Upper lobe of left lung (tissue), 6 donors: Measurements from ENCODE around the gene MAN2A2. TPM values are rescaled to one million over a fixed set of nuclear protein-coding genes. Genes with fewer than 3 reads are reported as not detected.
"Not testable (repeated sequence)": the region's sequence is repeated elsewhere in the genome, so short reads cannot be mapped to it uniquely, and the experiment has no call there.

ENCODE experiments used
- ATAC-seq, 2 donors: fragments of 200-7000 bp; cut with Tn5 transposase; one replicate each; pipeline ENCODE4 v1.9.1; 2022; ENCODE audit warnings: mild to moderate bottlenecking in 2 of 2, moderate library complexity in 2 of 2; ENCODE audit not compliant: low FRiP score in 2 of 2
- DNase-seq, 2 donors: peaks; one replicate each; pipeline ENCODE4 v3.0.0-alpha.2; 2019 to 2020
- H3K27ac ChIP-seq, 4 donors: fragments of 200-600 bp; sonication (generic); one replicate each; pipeline ENCODE4 v1.5.1; 2016 to 2019
- H3K27me3 ChIP-seq, 4 donors: fragments of 200-600 bp; sonication (generic); one replicate each; pipeline ENCODE4 v1.5.1; 2017 to 2019
- H3K36me3 ChIP-seq, 4 donors: fragments of 200-600 bp; sonication (generic); one replicate each; pipeline ENCODE4 v1.5.1; 2016 to 2019
- H3K4me1 ChIP-seq, 4 donors: fragments of 200-600 bp; sonication (generic); one replicate each; pipeline ENCODE4 v1.5.1; 2018 to 2019
- H3K4me3 ChIP-seq, 4 donors: fragments of 200-600 bp; sonication (generic); one replicate each; pipeline ENCODE4 v1.5.1; 2017 to 2019; ENCODE audit warnings: mild to moderate bottlenecking in 2 of 4, moderate library complexity in 1 of 4
- H3K9me3 ChIP-seq, 4 donors: fragments of 200-600 bp; sonication (generic); one replicate each; pipeline ENCODE4 v1.5.1; 2018 to 2019
- CTCF ChIP-seq, 6 experiments: fragments of 450-650 bp in 4 of 6; fragments of 200-600 bp in 2 of 6; sonication (generic) in 2 of 6; IDR thresholded peaks; one replicate each; pipeline ENCODE4 v1.5.1; 2016 to 2019; ENCODE audit warnings: antibody characterized with exemption in 6 of 6
- EP300 ChIP-seq, 4 donors: sonication (generic); formaldehyde crosslinking; IDR thresholded peaks; one replicate each; pipeline ENCODE4 v1.5.1; 2017; ENCODE audit warnings: antibody characterized with exemption in 4 of 4, control low read depth in 2 of 4
- POLR2A ChIP-seq, 4 donors: fragments of 450-650 bp; IDR thresholded peaks; one replicate each; pipeline ENCODE4 v1.5.1; 2016 to 2017; ENCODE audit warnings: antibody characterized with exemption in 4 of 4, mild to moderate bottlenecking in 2 of 4
- POLR2AphosphoS5 ChIP-seq, 2 donors: sonication (generic); formaldehyde crosslinking; IDR thresholded peaks; one replicate each; pipeline ENCODE4 v1.5.1; 2017; ENCODE audit warnings: antibody characterized with exemption in 2 of 2
- WGBS, 2 donors: methylation state at CpG; one replicate each; pipeline ENCODE4 v1.1.5; 2017 to 2018; 5-methylcytosine and 5-hydroxymethylcytosine counted together
- total RNA-seq, 6 donors: library from RNA; depleted of rRNA in 4 of 6; stranded (reverse); fragments of >200 nt in 4 of 6; gene quantifications; one replicate each; pipeline versions ENCODE4 v1.1.0 to v1.2.1, GENCODE V29; 2016 to 2021
- donor health status: DM: no; HTN: no; CAD: no; lungs with moderate emphysema.
- donor health status: DM: no; HTN: yes; CAD: no; lungs with severe emphysema.

The MAN2A2 gene
- total RNA-seq, 6 donors from 2014 or later: 36.8 to 219 (median 90.1) TPM

GRCh38 chr15:90873998-90874605 lies 29.0 kb upstream of the MAN2A2 start:
- Histone ChIP-seq H3K27ac (peak overlapping the region; percentile 97 to 99 (median 98)), H3K4me1 (peaks cover 37 to 50% (median 43%) of the 10 kb centered on the region in 4 donors), H3K9me3 (no peaks in the 10 kb centered on the region), H3K27me3 (no peaks in the 10 kb centered on the region), H3K36me3 (peaks cover 23 to 38% (median 36%) of the 10 kb centered on the region in 4 donors), H3K4me3 (peak overlapping the region in 2 of 4 donors; percentile 93 to 94)
- TF ChIP-seq POLR2A (IDR thresholded peaks at IDR 0.05) (no peak), POLR2AphosphoS5 (IDR thresholded peaks at IDR 0.05) (peak in 1 of 2 donors; percentile 36)
- peak in 1 of 2 donors; percentile 62 for ATAC-seq
- DNase-seq: peak; percentile 77 to 88
- WGBS, 2 donors: 44 to 66% methylated on average over 2 to 15 of the region's 15 CpGs

- H3K9me3 ChIP-seq, H3K27ac ChIP-seq, ATAC-seq, DNase-seq, H3K4me3 ChIP-seq, H3K27me3 ChIP-seq: not testable (repeated sequence)
- H3K4me1 ChIP-seq: peaks cover 28 to 41% (median 34%) of the 10 kb centered on the region in 4 donors
- H3K36me3 ChIP-seq: peaks cover 30 to 47% (median 45%) of the 10 kb centered on the region in 4 donors
- WGBS, 2 donors: 86 to 88% methylated on average over 9 of the region's 9 CpGs
These were observed 28.1 kb upstream of the MAN2A2 start for GRCh38 chr15:90874986-90875385.

GRCh38 chr15:90875549-90875981 lies 27.5 kb upstream of the MAN2A2 start:
- H3K36me3 ChIP-seq: peaks cover 33 to 53% (median 51%) of the 10 kb centered on the region in 4 donors
- peaks cover 22 to 35% (median 28%) of the 10 kb centered on the region in 4 donors for H3K4me1 ChIP-seq
- H3K27me3 ChIP-seq: no peaks in the 10 kb centered on the region
- H3K27ac ChIP-seq: peak overlapping the region in 1 of 4 donors; percentile 6
- H3K9me3 ChIP-seq: no peaks in the 10 kb centered on the region
- no peak overlapping the region for H3K4me3 ChIP-seq
- no peak for TF ChIP-seq EP300 (IDR thresholded peaks at IDR 0.05)
- no peak for TF ChIP-seq CTCF (IDR thresholded peaks at IDR 0.05)
- TF ChIP-seq POLR2A (IDR thresholded peaks at IDR 0.05): no peak
- no peak for TF ChIP-seq POLR2AphosphoS5 (IDR thresholded peaks at IDR 0.05)
- DNase-seq (peak in 1 of 2 donors; percentile 73), ATAC-seq (no peak)
- WGBS, 2 donors: 88 to 90% methylated on average over 8 to 12 of the region's 12 CpGs

- Histone ChIP-seq H3K4me3 (no peak overlapping the region), H3K4me1 (peaks cover 19 to 31% (median 25%) of the 10 kb centered on the region in 4 donors), H3K36me3 (peaks cover 37 to 58% (median 56%) of the 10 kb centered on the region in 4 donors), H3K27ac (no peak overlapping the region), H3K27me3 (no peaks in the 10 kb centered on the region), H3K9me3 (no peaks in the 10 kb centered on the region)
- WGBS, 2 donors: 94 to 96% methylated on average over 18 to 19 of the region's 20 CpGs
- TF ChIP-seq POLR2AphosphoS5 (IDR thresholded peaks at IDR 0.05) (no peak), CTCF (IDR thresholded peaks at IDR 0.05) (no peak), EP300 (IDR thresholded peaks at IDR 0.05) (no peak), POLR2A (IDR thresholded peaks at IDR 0.05) (no peak)
- ATAC-seq (no peak), DNase-seq (peak in 1 of 2 donors; percentile 81)
These were observed 27.1 kb upstream of the MAN2A2 start for GRCh38 chr15:90876046-90876445.

GRCh38 chr15:90876512-90877170 lies 26.5 kb upstream of the MAN2A2 start:
- Histone ChIP-seq H3K4me1 (peaks cover 19 to 30% (median 25%) of the 10 kb centered on the region in 4 donors), H3K9me3 (no peaks in the 10 kb centered on the region), H3K27me3 (no peaks in the 10 kb centered on the region), H3K4me3 (no peak overlapping the region), H3K27ac (no peak overlapping the region), H3K36me3 (peaks cover 42 to 64% (median 62%) of the 10 kb centered on the region in 4 donors)
- TF ChIP-seq EP300 (IDR thresholded peaks at IDR 0.05) (no peak), POLR2A (IDR thresholded peaks at IDR 0.05) (no peak), CTCF (IDR thresholded peaks at IDR 0.05) (no peak), POLR2AphosphoS5 (IDR thresholded peaks at IDR 0.05) (no peak)
- WGBS, 2 donors: 94 to 96% methylated on average over 13 to 15 of the region's 15 CpGs
- ATAC-seq (no peak), DNase-seq (no peak)
